Ishikawa (cell line): ENCODE measurements around the gene GIMAP7.

Experiments
- CEBPB ChIP-seq: IDR thresholded peaks from 2 replicates; pipeline ENCODE4 v1.6.1; 2012
- CREB1 ChIP-seq: IDR thresholded peaks from 2 replicates; pipeline ENCODE4 v1.6.1; 2012; ENCODE audit warnings: low read depth
- EGR1 ChIP-seq: IDR thresholded peaks from 2 replicates; pipeline ENCODE4 v1.6.1; 2012
- EP300 ChIP-seq: IDR thresholded peaks from 2 replicates; pipeline ENCODE4 v1.6.1; 2012; ENCODE audit warnings: borderline replicate concordance
- FOXM1 ChIP-seq: IDR thresholded peaks from 2 replicates; pipeline ENCODE4 v1.6.1; 2012; ENCODE audit warnings: low read depth, borderline replicate concordance
- NFIC ChIP-seq: IDR thresholded peaks from 2 replicates; pipeline ENCODE4 v1.6.1; 2012
- RAD21 ChIP-seq: IDR thresholded peaks from 2 replicates; pipeline ENCODE4 v1.6.1; 2012; ENCODE audit warnings: low read depth
- TAF1 ChIP-seq: IDR thresholded peaks from 2 replicates; pipeline ENCODE4 v1.6.1; 2012; ENCODE audit warnings: low read depth, mild to moderate bottlenecking
- TCF12 ChIP-seq: IDR thresholded peaks from 2 replicates; pipeline ENCODE4 v1.6.1; 2012; ENCODE audit warnings: low read depth
- TEAD4 ChIP-seq: IDR thresholded peaks from 2 replicates; pipeline ENCODE4 v1.6.1; 2012
- YY1 ChIP-seq: IDR thresholded peaks from 2 replicates; pipeline ENCODE4 v1.6.1; 2012; ENCODE audit warnings: low read depth
- ZBTB7A ChIP-seq: IDR thresholded peaks from 2 replicates; pipeline ENCODE4 v1.6.1; 2012; ENCODE audit warnings: low read depth
- TF ChIP-seq, protein P1 (sequence below): IDR thresholded peaks from 2 replicates; pipeline ENCODE4 v1.6.1; 2012
- TF ChIP-seq, protein P2 (sequence below): IDR thresholded peaks from 2 replicates; pipeline ENCODE4 v1.6.1; 2012
- TF ChIP-seq, protein P3 (sequence below): IDR thresholded peaks from 2 replicates; pipeline ENCODE4 v1.6.1; 2012; ENCODE audit warnings: low read depth, mild to moderate bottlenecking

The GIMAP7 gene

DNA sequence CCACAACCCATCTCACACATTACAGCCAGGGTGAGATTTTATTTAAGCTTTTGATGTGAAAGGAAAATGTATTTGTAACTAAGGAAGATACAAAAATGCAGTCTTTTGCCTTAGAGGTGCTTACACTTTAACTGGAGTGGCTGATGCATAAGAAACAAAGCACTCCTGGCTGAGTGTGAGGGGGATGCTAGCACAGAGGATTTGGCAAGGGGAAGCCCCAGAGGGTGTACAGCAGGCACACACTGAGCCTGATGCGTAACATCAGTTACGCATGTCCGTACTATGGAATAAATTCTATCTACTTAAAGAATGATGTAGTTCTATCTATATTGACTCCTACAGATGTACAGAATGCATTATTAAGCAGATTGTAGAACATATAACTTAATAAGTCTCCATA is 46.4 kb upstream of the GIMAP7 start:
- TF ChIP-seq TEAD4 (no peak), RAD21 (no peak), CREB1 (no peak), CEBPB (no peak), EP300 (no peak), EGR1 (no peak), TAF1 (no peak), NFIC (no peak), ZBTB7A (no peak), FOXM1 (no peak), YY1 (no peak), TCF12 (no peak)
- TF ChIP-seq, protein P1, sequence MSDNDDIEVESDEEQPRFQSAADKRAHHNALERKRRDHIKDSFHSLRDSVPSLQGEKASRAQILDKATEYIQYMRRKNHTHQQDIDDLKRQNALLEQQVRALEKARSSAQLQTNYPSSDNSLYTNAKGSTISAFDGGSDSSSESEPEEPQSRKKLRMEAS, result no peak
- TF ChIP-seq, protein P2, sequence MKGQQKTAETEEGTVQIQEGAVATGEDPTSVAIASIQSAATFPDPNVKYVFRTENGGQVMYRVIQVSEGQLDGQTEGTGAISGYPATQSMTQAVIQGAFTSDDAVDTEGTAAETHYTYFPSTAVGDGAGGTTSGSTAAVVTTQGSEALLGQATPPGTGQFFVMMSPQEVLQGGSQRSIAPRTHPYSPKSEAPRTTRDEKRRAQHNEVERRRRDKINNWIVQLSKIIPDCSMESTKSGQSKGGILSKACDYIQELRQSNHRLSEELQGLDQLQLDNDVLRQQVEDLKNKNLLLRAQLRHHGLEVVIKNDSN, result no peak
- TF ChIP-seq, protein P3, sequence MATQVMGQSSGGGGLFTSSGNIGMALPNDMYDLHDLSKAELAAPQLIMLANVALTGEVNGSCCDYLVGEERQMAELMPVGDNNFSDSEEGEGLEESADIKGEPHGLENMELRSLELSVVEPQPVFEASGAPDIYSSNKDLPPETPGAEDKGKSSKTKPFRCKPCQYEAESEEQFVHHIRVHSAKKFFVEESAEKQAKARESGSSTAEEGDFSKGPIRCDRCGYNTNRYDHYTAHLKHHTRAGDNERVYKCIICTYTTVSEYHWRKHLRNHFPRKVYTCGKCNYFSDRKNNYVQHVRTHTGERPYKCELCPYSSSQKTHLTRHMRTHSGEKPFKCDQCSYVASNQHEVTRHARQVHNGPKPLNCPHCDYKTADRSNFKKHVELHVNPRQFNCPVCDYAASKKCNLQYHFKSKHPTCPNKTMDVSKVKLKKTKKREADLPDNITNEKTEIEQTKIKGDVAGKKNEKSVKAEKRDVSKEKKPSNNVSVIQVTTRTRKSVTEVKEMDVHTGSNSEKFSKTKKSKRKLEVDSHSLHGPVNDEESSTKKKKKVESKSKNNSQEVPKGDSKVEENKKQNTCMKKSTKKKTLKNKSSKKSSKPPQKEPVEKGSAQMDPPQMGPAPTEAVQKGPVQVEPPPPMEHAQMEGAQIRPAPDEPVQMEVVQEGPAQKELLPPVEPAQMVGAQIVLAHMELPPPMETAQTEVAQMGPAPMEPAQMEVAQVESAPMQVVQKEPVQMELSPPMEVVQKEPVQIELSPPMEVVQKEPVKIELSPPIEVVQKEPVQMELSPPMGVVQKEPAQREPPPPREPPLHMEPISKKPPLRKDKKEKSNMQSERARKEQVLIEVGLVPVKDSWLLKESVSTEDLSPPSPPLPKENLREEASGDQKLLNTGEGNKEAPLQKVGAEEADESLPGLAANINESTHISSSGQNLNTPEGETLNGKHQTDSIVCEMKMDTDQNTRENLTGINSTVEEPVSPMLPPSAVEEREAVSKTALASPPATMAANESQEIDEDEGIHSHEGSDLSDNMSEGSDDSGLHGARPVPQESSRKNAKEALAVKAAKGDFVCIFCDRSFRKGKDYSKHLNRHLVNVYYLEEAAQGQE, result no peak

DNA sequence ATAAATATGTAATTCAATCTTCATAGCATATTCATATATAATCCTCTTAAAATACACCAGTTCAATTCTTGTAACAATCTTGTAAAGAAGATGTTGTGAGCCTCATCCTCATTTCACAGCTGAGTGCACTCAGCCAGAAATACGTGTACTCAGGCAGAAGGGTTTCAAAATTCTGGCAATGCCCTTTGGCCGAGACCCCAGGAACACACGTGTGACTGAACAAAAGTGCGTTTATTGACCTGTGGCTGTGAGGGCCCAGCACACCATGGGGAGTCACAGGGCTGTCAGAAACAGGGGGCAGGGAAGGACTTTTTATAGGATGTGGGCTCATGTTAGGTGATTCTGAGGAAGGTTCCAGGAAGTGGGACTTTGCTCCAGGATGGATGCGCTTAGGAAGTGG is 42.8 kb upstream of the GIMAP7 start:
- TF ChIP-seq ZBTB7A (no peak), TAF1 (no peak), FOXM1 (no peak), EP300 (no peak), EGR1 (no peak), TCF12 (no peak), TEAD4 (no peak), YY1 (no peak), NFIC (no peak), CEBPB (no peak), RAD21 (no peak), CREB1 (no peak)
- TF ChIP-seq, protein P1, result no peak
- TF ChIP-seq, protein P3, result no peak
- TF ChIP-seq, protein P2, result no peak

- TF ChIP-seq CEBPB, result no peak
- TF ChIP-seq FOXM1, result no peak
- TF ChIP-seq ZBTB7A, result no peak
- no peak for TF ChIP-seq NFIC
- TF ChIP-seq, protein P2, result no peak
- no peak for TF ChIP-seq TEAD4
- no peak for TF ChIP-seq TCF12
- TF ChIP-seq EGR1, result no peak
- TF ChIP-seq CREB1, result no peak
- TF ChIP-seq TAF1, result no peak
- TF ChIP-seq, protein P1, result no peak
- TF ChIP-seq, protein P3, result no peak
- TF ChIP-seq EP300, result no peak
- TF ChIP-seq YY1, result no peak
- TF ChIP-seq RAD21, result no peak
Measured at GRCh38 chr7:150473902-150474301, 40.8 kb upstream of the GIMAP7 start.
